ENCODE measurements around the gene LEFTY1.
"Not testable (repeated sequence)": the region's sequence is repeated elsewhere in the genome, so short reads cannot be mapped to it uniquely, and the experiment has no call there.

Gene LEFTY1

GRCh38 chr1:225888898-225889601, at the start of gene LEFTY1:
TSS of gene LEFTY1 (minus strand) at chr1:225889146. CDS start at chr1:225889066, 80 bp downstream.
- no peak for DNase-seq (ENCODE audit: extremely low read depth, low read depth)
- TF ChIP-seq CTCF (IDR thresholded peaks at IDR 0.05; ENCODE audit: low read depth, low read length, missing control alignments), result no peak
- no peak within 1 kb of the TSS for H3K4me3 ChIP-seq (replicated peaks; ENCODE audit: low read depth, low read length)

- no peak for TF ChIP-seq CTCF (IDR thresholded peaks at IDR 0.05; ENCODE audit: low read depth, low read length, missing control alignments)
- no peak for DNase-seq (ENCODE audit: extremely low read depth, low read depth)
- no peak overlapping the region for H3K4me3 ChIP-seq (replicated peaks; ENCODE audit: low read depth, low read length)
Measured at GRCh38 chr1:225937048-225937968, 48.4 kb upstream of the LEFTY1 start.

GRCh38 chr1:225936523-225936922, 47.6 kb upstream of the LEFTY1 start:
- no peak for DNase-seq (ENCODE audit: extremely low read depth, low read depth)
- TF ChIP-seq CTCF (IDR thresholded peaks at IDR 0.05; ENCODE audit: low read depth, low read length, missing control alignments), result no peak
- H3K4me3 ChIP-seq (replicated peaks; ENCODE audit: low read depth, low read length), result no peak overlapping the region

- not testable (repeated sequence) for DNase-seq (ENCODE audit: extremely low read depth, low read depth); H3K4me3 ChIP-seq (replicated peaks; ENCODE audit: low read depth, low read length)
Measured at GRCh38 chr1:225936086-225936485, 47.1 kb upstream of the LEFTY1 start.

- no peak overlapping the region for H3K4me3 ChIP-seq (replicated peaks; ENCODE audit: low read depth, low read length)
- no peak for TF ChIP-seq CTCF (IDR thresholded peaks at IDR 0.05; ENCODE audit: low read depth, low read length, missing control alignments)
- DNase-seq (ENCODE audit: extremely low read depth, low read depth), result no peak
Measured at GRCh38 chr1:225934711-225935110, 45.8 kb upstream of the LEFTY1 start.

- no peak for TF ChIP-seq CTCF (IDR thresholded peaks at IDR 0.05; ENCODE audit: low read depth, low read length, missing control alignments)
- DNase-seq (ENCODE audit: extremely low read depth, low read depth), result no peak
- H3K4me3 ChIP-seq (replicated peaks; ENCODE audit: low read depth, low read length), result no peak overlapping the region
Measured at GRCh38 chr1:225933072-225933471, 44.1 kb upstream of the LEFTY1 start.

Measured in HFF-Myc (cell line).